GM12878 (cell line): ENCODE measurements around the gene CLECL1. TPM values are rescaled to one million over a fixed set of nuclear protein-coding genes. Genes with fewer than 3 reads are reported as not detected.
A peak's percentile ranks its signal among the peaks of the same experiment; 100 is the strongest.

ENCODE experiments used
- ATAC-seq: fragments of 200-7000 bp; cut with Tn5 transposase; 3 replicates; pipeline ENCODE4 v1.9.1; 2020; ENCODE audit warnings: mild to moderate bottlenecking, moderate library complexity
- BruUV-seq: library from RNA; stranded (reverse); fragments of 400-500 nt; replicated peaks from 2 replicates; lab custom pipeline; 2021; lab: Mats Ljungman, UMichigan
- CTCF ChIA-PET: fragments of 300-600 bp; sonication (Branson Sonifier 250); formaldehyde crosslinking; extraction: SDS; loops from one replicate; lab custom pipeline; 2021; ENCODE audit warnings: inconsistent platforms; lab: Yijun Ruan, JAX
- POLR2A ChIA-PET: fragments of 350-600 bp; formaldehyde crosslinking; extraction: SDS; loops from one replicate; lab custom pipeline; 2021; ENCODE audit warnings: inconsistent platforms; lab: Charles Lee
- RAD21 ChIA-PET: fragments of 300-600 bp; sonication (Branson Sonifier 250); formaldehyde crosslinking; loops from one replicate; lab custom pipeline; 2023; ENCODE audit warnings: antibody characterized with exemption; ENCODE audit not compliant: unreplicated experiment; lab: Charles Lee
- SMC1A ChIA-PET: fragments of 300-600 bp; sonication (Branson Sonifier 250); formaldehyde crosslinking; loops from one replicate; lab custom pipeline; 2023; ENCODE audit not compliant: unreplicated experiment, uncharacterized antibody; lab: Charles Lee
- DNase-seq: peaks from one replicate; pipeline ENCODE4 v3.0.0-alpha.2; 2011; ENCODE audit warnings: low read depth, low spot score
- FAIRE-seq: peaks from 3 replicates; lab custom pipeline; 2011; peaks lifted over from hg19 to GRCh38; lab: Jason Lieb, UNC
- H2AFZ ChIP-seq: 2 replicates; pipeline ENCODE4 v1.6.0; 2011; ENCODE audit warnings: low read depth, low read length, control low read depth; ENCODE audit not compliant: control insufficient read depth
- H3K27ac ChIP-seq: 2 replicates; pipeline ENCODE4 v1.5.1; 2011; ENCODE audit warnings: control low read depth; ENCODE audit not compliant: control insufficient read depth, insufficient read depth
- H3K27me3 ChIP-seq, 2 experiments: replicated peaks in 1 of 2; 2 replicates each; pipeline versions ENCODE4 v1.6.0 to v1.6.1; 2011; ENCODE audit warnings: low read length in 1 of 2; ENCODE audit not compliant: control insufficient read depth in 2 of 2, insufficient read depth in 2 of 2
- H3K36me3 ChIP-seq, 2 experiments: 2 replicates each; pipeline ENCODE4 v1.5.1; 2011; ENCODE audit warnings: low read length in 1 of 2; ENCODE audit not compliant: control insufficient read depth in 2 of 2, insufficient read depth in 2 of 2
- H3K4me1 ChIP-seq: 2 replicates; pipeline ENCODE4 v1.6.1; 2011; ENCODE audit warnings: mild to moderate bottlenecking, low read length, moderate library complexity, mixed read lengths; ENCODE audit not compliant: control insufficient read depth, insufficient read depth
- H3K4me2 ChIP-seq: 2 replicates; pipeline ENCODE4 v1.6.0; 2011; ENCODE audit warnings: control low read depth; ENCODE audit not compliant: control insufficient read depth, insufficient read depth
- H3K4me3 ChIP-seq: fragments of 200-600 bp; sonication (generic); 2 replicates; pipeline ENCODE4 v1.5.1; 2016
- H3K79me2 ChIP-seq: 2 replicates; pipeline ENCODE4 v1.6.0; 2011; ENCODE audit warnings: low read length; ENCODE audit not compliant: control insufficient read depth, insufficient read depth
- H3K9ac ChIP-seq: 2 replicates; pipeline ENCODE4 v1.8.0; 2011; ENCODE audit warnings: low read length, control low read depth, mixed read lengths; ENCODE audit not compliant: control insufficient read depth, insufficient read depth
- H3K9me3 ChIP-seq: replicated peaks from 3 replicates; pipeline ENCODE4 v1.5.1; 2011; ENCODE audit warnings: mild to moderate bottlenecking, low read length; ENCODE audit not compliant: control insufficient read depth, insufficient read depth
- H4K20me1 ChIP-seq: 2 replicates; pipeline ENCODE4 v1.6.0; 2011; ENCODE audit not compliant: control insufficient read depth, insufficient read depth
- CUX1 ChIP-seq: IDR thresholded peaks from 2 replicates; pipeline ENCODE4 v1.6.1; 2012; ENCODE audit warnings: improper control_type of control experiment, low read depth, low read length; ENCODE audit not compliant: insufficient replicate concordance
- KDM1A ChIP-seq: fragments of 200-600 bp; sonication (generic); IDR thresholded peaks from 2 replicates; pipeline ENCODE4 v1.6.1; 2016; ENCODE audit warnings: borderline replicate concordance
- MTA3 ChIP-seq: IDR thresholded peaks from 2 replicates; pipeline ENCODE4 v1.6.1; 2012; ENCODE audit warnings: low read length, inconsistent platforms, borderline replicate concordance
- MXI1 ChIP-seq: fragments of 150-350 bp; IDR thresholded peaks from 2 replicates; pipeline ENCODE4 v1.6.1; 2011; ENCODE audit warnings: low read depth, mild to moderate bottlenecking, inconsistent platforms, low read length, improper control_type of control experiment
- NBN ChIP-seq: fragments of 450-650 bp; IDR thresholded peaks from 2 replicates; pipeline ENCODE4 v1.6.1; 2016
- NFYB ChIP-seq: IDR thresholded peaks from 2 replicates; pipeline ENCODE4 v1.6.1; 2011; ENCODE audit warnings: low read depth, mild to moderate bottlenecking, low read length, improper control_type of control experiment, moderate library complexity; ENCODE audit not compliant: insufficient read depth
- RB1 ChIP-seq: fragments of 450-650 bp; formaldehyde crosslinking; IDR thresholded peaks from 2 replicates; pipeline ENCODE4 v1.6.1; 2017; ENCODE audit warnings: mild to moderate bottlenecking, borderline replicate concordance
- SREBF2 ChIP-seq: IDR thresholded peaks from 2 replicates; pipeline ENCODE4 v1.6.1; 2012; ENCODE audit warnings: mild to moderate bottlenecking, low read length
- STAT1 ChIP-seq: fragments of 450-650 bp; conservative IDR thresholded peaks from 2 replicates; pipeline ENCODE4 v1.6.1; 2014; ENCODE audit warnings: antibody characterized with exemption, mild to moderate bottlenecking
- TCF3 ChIP-seq: IDR thresholded peaks from 2 replicates; pipeline ENCODE4 v1.6.1; 2012; ENCODE audit warnings: low read depth, mild to moderate bottlenecking, low read length, borderline replicate concordance; ENCODE audit not compliant: insufficient read depth
- ZZZ3 ChIP-seq: IDR thresholded peaks from 2 replicates; pipeline ENCODE4 v1.6.1; 2011; ENCODE audit warnings: low read depth; ENCODE audit not compliant: control insufficient read depth, insufficient read length
- WGBS: methylation state at CpG from one replicate; pipeline ENCODE4 v1.1.6; 2016; ENCODE audit warnings: low lambda C conversion rate; ENCODE audit not compliant: insufficient replicate concordance, insufficient coverage; ENCODE audit errors: missing lambda C conversion rate; 5-methylcytosine and 5-hydroxymethylcytosine counted together
- in situ Hi-C: fragments of 300-500 bp; cut with MboI; formaldehyde crosslinking; loops from 9 replicates; pipeline ENCODE4 v1.14.3; 2018; ENCODE audit warnings: mixed read lengths
- intact Hi-C: fragments of 100-400 bp; cut with micrococcal nuclease; formaldehyde crosslinking; loops from one replicate; pipeline ENCODE4 v1.14.2; 2022; ENCODE audit not compliant: unreplicated experiment
- polyA plus RNA-seq, 11 experiments: library from polyadenylated mRNA; depleted of rRNA in 4 of 11; unstranded in 6 of 11; stranded (reverse) in 5 of 11; fragments of >200 nt; fragmentation: Nextera tagmentation in 4 of 11; fragmentation: Illumina TruSeq in 1 of 11; extraction: Ambion mirVana in 4 of 11; extraction: Trizol in 1 of 11; gene quantifications; 1 replicate in 1 of 11; 2 replicates in 10 of 11; pipeline versions ENCODE4 v1.2.1 to v1.2.3, GENCODE V29; 2011 to 2016; ENCODE audit warnings: inconsistent platforms in 2 of 11, missing spikeins in 2 of 11, low read depth in 1 of 11
- total RNA-seq, 4 experiments: library from RNA; depleted of rRNA in 3 of 4; stranded (reverse); fragments of >200 nt in 3 of 4; fragmentation: Illumina TruSeq in 1 of 4; extraction: Trizol in 1 of 4; gene quantifications; 2 replicates each; pipeline versions ENCODE4 v1.2.1 to v1.2.3, GENCODE V29; 2013 to 2021
- TF ChIP-seq, protein P1 (sequence below): fragments of 450-650 bp; IDR thresholded peaks from 2 replicates; pipeline ENCODE4 v1.6.1; 2017; ENCODE audit warnings: antibody characterized with exemption, mild to moderate bottlenecking, moderate library complexity

Gene CLECL1
- total and polyA plus RNA-seq, 10 of the 15 experiments (the other 5 are each of a cell fraction or from before 2014, with no cell fraction given): 4.6 to 56.5 (median 46.4) TPM

- FAIRE-seq (no peak), ATAC-seq (no peak), DNase-seq (no peak)
- H4K20me1 ChIP-seq: no peaks in the 10 kb centered on the region
- 89% methylated on average over 1 of the region's 1 CpG for WGBS
- RAD21 ChIA-PET: interaction anchor here (0.7 to 2.0 kb wide), 8 partner anchors 12 to 382 kb away, joined by 3 to 10 read pairs (median 3); no protein-coding TSS in a partner anchor
- in situ Hi-C loops: no loop called here
- H3K36me3 ChIP-seq: peaks cover 0 to 7% of the 10 kb centered on the region in 2 experiments; a peak in 2 of 4 replicates
- TF ChIP-seq SREBF2: no peak
- TF ChIP-seq ZZZ3: no peak
- TF ChIP-seq NFYB: no peak
- no peak for TF ChIP-seq TCF3
- TF ChIP-seq MTA3: no peak
- no peak for TF ChIP-seq CUX1
- TF ChIP-seq RB1: no peak
- no peak for TF ChIP-seq STAT1
- no peak for TF ChIP-seq MXI1
- no peak for TF ChIP-seq NBN
- TF ChIP-seq, protein P1, sequence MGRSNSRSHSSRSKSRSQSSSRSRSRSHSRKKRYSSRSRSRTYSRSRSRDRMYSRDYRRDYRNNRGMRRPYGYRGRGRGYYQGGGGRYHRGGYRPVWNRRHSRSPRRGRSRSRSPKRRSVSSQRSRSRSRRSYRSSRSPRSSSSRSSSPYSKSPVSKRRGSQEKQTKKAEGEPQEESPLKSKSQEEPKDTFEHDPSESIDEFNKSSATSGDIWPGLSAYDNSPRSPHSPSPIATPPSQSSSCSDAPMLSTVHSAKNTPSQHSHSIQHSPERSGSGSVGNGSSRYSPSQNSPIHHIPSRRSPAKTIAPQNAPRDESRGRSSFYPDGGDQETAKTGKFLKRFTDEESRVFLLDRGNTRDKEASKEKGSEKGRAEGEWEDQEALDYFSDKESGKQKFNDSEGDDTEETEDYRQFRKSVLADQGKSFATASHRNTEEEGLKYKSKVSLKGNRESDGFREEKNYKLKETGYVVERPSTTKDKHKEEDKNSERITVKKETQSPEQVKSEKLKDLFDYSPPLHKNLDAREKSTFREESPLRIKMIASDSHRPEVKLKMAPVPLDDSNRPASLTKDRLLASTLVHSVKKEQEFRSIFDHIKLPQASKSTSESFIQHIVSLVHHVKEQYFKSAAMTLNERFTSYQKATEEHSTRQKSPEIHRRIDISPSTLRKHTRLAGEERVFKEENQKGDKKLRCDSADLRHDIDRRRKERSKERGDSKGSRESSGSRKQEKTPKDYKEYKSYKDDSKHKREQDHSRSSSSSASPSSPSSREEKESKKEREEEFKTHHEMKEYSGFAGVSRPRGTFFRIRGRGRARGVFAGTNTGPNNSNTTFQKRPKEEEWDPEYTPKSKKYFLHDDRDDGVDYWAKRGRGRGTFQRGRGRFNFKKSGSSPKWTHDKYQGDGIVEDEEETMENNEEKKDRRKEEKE: no peak
- no peak for TF ChIP-seq KDM1A
- CTCF ChIA-PET: interaction anchor here (0.8 to 9.0 kb wide), 9 partner anchors 13 to 381 kb away, joined by 3 to 159 read pairs (median 4); partner anchors contain the start of gene CLEC2D
- H2AFZ ChIP-seq: no peak overlapping the region
- POLR2A ChIA-PET: interaction anchor here (0.7 kb wide), 1 partner anchor 24 kb away, joined by 3 read pairs; no protein-coding TSS in a partner anchor
- H3K9me3 ChIP-seq: no peaks in the 10 kb centered on the region
- no peaks in the 10 kb centered on the region for H3K27me3 ChIP-seq
- SMC1A ChIA-PET: interaction anchor here (0.7 to 7.8 kb wide), 10 partner anchors 10 to 306 kb away, joined by 3 to 100 read pairs (median 6); partner anchors contain the start of gene CLEC2D
- BruUV-seq: no TSS peak
- H3K4me3 ChIP-seq: no peak overlapping the region
- peaks cover 73% of the 10 kb centered on the region for H3K4me1 ChIP-seq
- H3K4me2 ChIP-seq: no peak overlapping the region
- intact Hi-C loops: loop anchor here (2.0 to 10.0 kb wide), 2 partner anchors 61 to 347 kb away; no protein-coding TSS in a partner anchor
- H3K9ac ChIP-seq: no peak overlapping the region
- peaks cover 10% of the 10 kb centered on the region for H3K79me2 ChIP-seq
- H3K27ac ChIP-seq: peak overlapping the region; percentile 34; the same call in 1 of the 2 replicates
Observed at GRCh38 chr12:9711664-9712063, 21.2 kb downstream of the CLECL1 start.
